Omental fat pad (tissue), 4 donors: ENCODE data around the gene ACTL10. TPM values are rescaled to one million over a fixed set of nuclear protein-coding genes. Genes with fewer than 3 reads are reported as not detected.

Experiments
- ATAC-seq: fragments of 150-250 bp; one replicate; pipeline ENCODE4 v1.9.1; 2016; ENCODE audit warnings: mild to moderate bottlenecking, moderate library complexity; ENCODE audit not compliant: low FRiP score
- DNase-seq: peaks from one replicate; pipeline ENCODE4 v3.0.0-alpha.2; 2019; ENCODE audit warnings: low spot score
- total RNA-seq, 4 donors: library from RNA; depleted of rRNA; stranded (reverse); fragments of >200 nt; gene quantifications; one replicate each; pipeline ENCODE4 v1.1.0, GENCODE V29; 2016
- TF ChIP-seq, protein P1 (sequence below), 3 donors: fragments of 450-650 bp; IDR thresholded peaks; one replicate each; pipeline ENCODE4 v1.5.1; 2016 to 2017; ENCODE audit warnings: antibody characterized with exemption in 3 of 3, mild to moderate bottlenecking in 3 of 3, moderate library complexity in 2 of 3

Gene ACTL10
- total RNA-seq, 4 donors from 2014 or later: 1.1 to 2.4 (median 1.8) TPM

DNA sequence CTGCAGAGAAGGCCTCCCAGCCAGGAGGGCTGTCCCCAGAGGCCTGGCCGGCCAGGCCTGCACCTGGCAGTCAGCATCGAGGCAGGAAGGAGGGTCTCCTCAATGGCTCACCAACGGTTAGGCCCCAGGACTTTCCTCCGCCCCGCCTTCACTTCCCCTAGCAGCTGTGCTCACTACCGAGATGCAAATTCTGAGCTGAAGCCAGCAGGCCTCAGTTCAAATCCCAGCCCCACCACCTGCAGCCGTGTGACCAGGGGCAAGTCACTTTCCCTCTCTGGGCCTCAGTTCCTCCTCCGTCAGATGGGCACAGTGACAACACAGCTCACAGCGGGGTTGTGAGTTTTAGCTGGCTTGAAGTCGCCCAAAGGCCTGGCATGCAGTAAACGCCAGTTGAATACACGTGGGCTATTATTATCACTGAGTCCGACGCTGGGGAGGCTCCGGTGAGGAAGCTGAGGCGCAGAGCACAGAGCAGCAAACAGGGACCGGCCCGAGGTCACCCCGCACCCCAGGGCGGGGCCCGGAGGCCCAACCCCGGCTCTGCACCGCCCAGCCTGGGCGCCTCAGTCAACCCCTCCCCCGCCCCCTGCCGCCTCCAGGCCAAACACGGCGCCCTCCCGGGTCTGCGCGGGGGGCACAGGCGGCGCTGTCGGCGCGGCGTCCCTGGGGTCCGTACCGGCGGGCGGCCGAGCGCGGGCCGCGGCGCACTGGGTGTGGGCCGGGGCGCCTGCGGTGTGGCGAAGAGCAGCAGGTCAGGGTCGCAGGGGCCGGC, 18.8 kb downstream of the ACTL10 start:
- ATAC-seq (peak; percentile 12), DNase-seq (no peak)
- TF ChIP-seq, protein P1, sequence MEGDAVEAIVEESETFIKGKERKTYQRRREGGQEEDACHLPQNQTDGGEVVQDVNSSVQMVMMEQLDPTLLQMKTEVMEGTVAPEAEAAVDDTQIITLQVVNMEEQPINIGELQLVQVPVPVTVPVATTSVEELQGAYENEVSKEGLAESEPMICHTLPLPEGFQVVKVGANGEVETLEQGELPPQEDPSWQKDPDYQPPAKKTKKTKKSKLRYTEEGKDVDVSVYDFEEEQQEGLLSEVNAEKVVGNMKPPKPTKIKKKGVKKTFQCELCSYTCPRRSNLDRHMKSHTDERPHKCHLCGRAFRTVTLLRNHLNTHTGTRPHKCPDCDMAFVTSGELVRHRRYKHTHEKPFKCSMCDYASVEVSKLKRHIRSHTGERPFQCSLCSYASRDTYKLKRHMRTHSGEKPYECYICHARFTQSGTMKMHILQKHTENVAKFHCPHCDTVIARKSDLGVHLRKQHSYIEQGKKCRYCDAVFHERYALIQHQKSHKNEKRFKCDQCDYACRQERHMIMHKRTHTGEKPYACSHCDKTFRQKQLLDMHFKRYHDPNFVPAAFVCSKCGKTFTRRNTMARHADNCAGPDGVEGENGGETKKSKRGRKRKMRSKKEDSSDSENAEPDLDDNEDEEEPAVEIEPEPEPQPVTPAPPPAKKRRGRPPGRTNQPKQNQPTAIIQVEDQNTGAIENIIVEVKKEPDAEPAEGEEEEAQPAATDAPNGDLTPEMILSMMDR (IDR thresholded peaks at IDR 0.05): no peak

DNA sequence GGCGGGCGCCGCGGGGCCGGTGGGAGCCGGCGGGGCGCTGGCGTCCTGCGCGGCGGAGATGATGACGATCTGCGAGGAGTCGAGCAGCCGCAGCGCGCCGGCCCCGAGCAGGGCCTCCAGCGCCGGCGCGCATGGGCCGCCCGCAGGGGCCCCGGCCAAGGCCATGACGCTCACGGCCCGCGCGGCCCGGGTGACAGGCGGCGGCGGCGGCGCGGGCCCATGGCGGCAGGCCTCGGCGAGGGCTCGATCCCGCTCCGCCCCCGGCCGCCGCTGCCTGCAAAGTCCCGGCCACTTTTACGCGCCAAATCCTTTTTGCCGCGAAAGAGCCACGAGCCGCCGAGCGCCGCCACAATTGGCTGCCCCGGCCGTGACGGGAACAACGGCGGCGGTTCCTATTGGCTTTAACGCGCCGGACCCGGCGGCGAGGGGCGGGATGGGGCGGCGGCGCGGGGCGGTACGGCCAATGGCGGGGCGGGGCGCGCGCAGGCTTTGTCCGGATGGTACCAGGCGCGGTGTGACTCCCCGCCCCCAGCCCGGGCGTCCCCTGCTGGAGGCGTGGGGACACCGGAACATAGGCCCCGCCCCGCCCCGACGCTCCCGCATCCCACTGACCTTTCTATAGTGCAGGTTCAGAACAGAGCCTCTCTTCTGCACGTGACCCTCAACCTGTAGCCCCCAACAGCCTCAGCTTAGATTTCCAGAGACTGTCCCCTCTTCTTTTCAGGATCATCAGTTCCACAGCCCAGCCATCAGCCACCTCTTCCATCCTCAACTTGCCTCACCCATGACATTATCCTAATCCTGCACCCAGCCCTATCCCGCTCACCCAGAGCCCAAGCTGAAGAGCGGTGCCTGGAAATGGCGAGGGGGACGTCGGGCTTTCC, 19.6 kb downstream of the ACTL10 start, which contains the start of gene E2F1:
Gene E2F1, minus strand, starts transcription at position 286 of the 884 bp plus-strand sequence. Its CDS starts 121 bp downstream, at position 165.
- DNase-seq (peak; percentile 81), ATAC-seq (peak; percentile 94)
- TF ChIP-seq, protein P1 (IDR thresholded peaks at IDR 0.05): no peak

DNA sequence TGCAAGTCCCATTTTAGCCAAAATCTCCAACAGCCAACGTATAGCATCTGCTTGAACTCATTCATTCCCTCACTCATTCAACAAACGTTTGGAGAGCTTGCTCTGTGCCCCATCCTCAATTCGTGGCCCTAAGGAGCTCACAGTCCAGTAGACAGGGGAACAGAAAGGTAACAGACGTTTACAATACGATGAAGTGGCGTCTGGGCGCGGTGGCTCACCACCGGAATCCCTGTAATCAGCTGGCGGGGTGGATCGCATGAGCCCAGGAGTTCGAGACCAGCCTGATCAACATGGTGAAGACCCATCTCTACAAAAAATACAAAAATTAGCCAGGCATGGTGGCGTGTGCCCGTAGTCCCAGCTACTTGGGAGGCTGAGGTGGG, 20.2 kb downstream of the ACTL10 start:
- ATAC-seq (no peak), DNase-seq (no peak)
- TF ChIP-seq, protein P1 (IDR thresholded peaks at IDR 0.05): no peak

DNA sequence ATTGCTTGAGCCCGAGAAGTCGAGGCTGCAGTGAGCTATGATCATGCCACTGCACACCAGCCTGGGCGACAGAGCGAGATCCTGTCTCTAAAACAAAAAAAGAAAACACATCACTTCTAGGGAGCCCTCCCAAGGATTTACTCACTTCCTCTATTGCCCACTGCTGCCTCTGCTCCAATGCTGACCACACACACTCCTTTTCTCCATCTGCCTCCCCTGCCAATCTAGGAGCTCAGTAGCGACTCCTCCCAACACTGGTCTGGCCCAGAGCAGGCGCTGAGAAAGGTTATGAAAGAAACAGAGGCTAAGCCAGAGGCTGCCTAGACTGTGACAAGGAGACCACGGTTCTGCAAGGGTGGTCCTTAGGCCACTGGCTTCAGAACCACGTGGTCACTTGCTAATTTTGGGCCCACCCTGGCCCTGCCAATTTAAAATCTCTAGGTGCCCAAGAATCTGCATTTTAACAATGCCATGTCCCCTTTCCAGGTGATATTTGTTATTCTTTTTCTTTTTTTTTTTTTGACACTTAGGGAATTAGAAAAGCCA, 20.7 kb downstream of the ACTL10 start:
- TF ChIP-seq, protein P1 (IDR thresholded peaks at IDR 0.05): no peak
- DNase-seq: no peak
- peak; percentile 27 for ATAC-seq

DNA sequence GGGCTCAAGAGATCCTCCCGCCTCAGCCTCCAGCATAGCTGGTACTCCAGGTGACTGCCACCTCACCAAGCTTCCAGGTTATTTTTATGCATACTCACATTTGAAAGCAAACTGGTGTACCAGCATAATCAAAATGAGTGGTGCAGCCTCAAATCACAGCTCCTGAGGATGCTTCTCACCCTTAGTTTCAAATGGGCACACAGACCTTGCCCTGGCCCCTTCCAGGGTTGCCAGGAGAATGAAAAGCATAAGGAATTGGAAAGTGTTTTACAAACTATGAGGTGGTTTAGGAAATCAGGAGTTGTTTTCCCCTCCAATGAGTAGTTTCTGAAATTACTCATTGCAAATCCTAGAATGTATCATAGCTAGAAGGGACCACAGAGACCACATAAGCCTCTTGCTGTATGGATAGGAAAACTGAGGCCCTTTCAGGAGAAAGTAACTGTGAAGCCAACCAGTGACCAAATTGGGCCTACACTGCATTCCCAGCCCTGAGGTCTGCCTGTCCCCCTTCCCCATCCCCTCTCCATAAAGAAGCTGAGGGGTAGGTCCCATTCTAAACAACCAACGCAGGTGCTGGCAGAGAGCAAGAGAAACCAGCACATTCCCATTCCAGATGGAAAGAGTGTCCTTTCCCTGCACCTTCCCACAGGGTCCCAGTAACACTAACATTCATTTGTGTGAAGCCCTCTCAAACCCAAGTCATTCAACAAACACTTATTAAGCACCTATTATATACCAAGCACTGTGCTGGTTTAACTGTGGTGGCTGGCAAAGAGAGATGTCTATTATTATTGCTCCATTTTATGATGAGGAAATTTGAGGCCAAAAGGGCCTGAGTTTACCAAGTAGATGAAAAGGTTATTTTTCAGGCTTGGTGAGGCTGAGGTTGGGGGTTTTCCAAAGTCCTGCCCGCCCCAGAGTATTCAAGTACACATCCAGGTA, 21.5 kb downstream of the ACTL10 start:
- DNase-seq: no peak
- TF ChIP-seq, protein P1 (IDR thresholded peaks at IDR 0.05): no peak
- ATAC-seq: no peak

DNA sequence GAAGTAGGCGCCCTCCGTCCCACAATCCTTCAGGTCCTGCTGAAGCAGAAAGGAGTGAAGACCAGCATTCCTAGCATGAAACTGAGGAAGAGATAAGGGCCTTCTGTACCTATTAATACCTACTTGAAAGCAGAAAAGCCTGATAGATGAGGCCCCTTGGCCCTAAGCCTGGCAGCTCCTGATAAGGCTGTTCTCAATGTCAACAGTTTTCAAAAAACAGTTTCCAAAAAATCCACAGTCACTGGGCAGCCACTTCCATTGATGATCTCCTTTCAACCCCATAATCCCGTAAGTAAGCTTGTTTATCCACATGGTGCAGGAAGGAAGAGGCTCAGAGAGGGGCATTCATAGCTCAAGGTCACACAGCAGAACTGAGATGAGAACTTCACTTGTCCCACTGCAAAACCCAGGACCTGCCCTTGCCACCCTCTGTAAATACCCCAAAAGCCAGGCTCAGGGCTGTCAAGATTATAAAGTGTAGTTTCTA, 22.2 kb downstream of the ACTL10 start:
- TF ChIP-seq, protein P1 (IDR thresholded peaks at IDR 0.05): no peak
- DNase-seq (no peak), ATAC-seq (no peak)
